Ishikawa (cell line): Measurements from ENCODE around the gene TCTN1.

ENCODE experiments used
- CEBPB ChIP-seq: IDR thresholded peaks from 2 replicates; pipeline ENCODE4 v1.6.1; 2012
- EP300 ChIP-seq: IDR thresholded peaks from 2 replicates; pipeline ENCODE4 v1.6.1; 2012; ENCODE audit warnings: borderline replicate concordance
- NFIC ChIP-seq: IDR thresholded peaks from 2 replicates; pipeline ENCODE4 v1.6.1; 2012
- RAD21 ChIP-seq: IDR thresholded peaks from 2 replicates; pipeline ENCODE4 v1.6.1; 2012; ENCODE audit warnings: low read depth
- TAF1 ChIP-seq: IDR thresholded peaks from 2 replicates; pipeline ENCODE4 v1.6.1; 2012; ENCODE audit warnings: low read depth, mild to moderate bottlenecking
- TCF12 ChIP-seq: IDR thresholded peaks from 2 replicates; pipeline ENCODE4 v1.6.1; 2012; ENCODE audit warnings: low read depth
- TF ChIP-seq, protein P1 (sequence below): IDR thresholded peaks from 2 replicates; pipeline ENCODE4 v1.6.1; 2012; ENCODE audit warnings: low read depth, mild to moderate bottlenecking
- TF ChIP-seq, protein P2 (sequence below): IDR thresholded peaks from 2 replicates; pipeline ENCODE4 v1.6.1; 2012

DNA sequence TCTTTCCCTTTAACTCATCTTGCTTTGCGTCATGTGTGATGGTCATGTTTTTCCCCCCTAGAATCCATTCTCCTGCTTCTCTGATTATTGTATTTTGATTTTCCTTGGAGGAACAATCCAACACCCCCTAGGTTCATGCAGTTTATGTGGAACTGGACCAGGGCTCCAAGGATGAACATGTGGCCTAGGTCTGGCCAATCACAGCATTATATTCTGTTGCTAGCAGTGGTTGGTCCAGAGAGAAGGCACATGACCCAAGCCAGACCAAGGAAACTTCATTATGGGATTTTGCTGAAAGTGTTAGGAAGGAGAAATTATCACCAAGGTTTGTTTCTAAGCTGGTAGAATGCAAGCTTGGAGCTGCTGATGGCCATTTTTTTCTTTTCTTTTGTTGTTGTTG, 23.9 kb upstream of the TCTN1 start:
- TF ChIP-seq TAF1: no peak
- TF ChIP-seq EP300: no peak
- TF ChIP-seq, protein P1, sequence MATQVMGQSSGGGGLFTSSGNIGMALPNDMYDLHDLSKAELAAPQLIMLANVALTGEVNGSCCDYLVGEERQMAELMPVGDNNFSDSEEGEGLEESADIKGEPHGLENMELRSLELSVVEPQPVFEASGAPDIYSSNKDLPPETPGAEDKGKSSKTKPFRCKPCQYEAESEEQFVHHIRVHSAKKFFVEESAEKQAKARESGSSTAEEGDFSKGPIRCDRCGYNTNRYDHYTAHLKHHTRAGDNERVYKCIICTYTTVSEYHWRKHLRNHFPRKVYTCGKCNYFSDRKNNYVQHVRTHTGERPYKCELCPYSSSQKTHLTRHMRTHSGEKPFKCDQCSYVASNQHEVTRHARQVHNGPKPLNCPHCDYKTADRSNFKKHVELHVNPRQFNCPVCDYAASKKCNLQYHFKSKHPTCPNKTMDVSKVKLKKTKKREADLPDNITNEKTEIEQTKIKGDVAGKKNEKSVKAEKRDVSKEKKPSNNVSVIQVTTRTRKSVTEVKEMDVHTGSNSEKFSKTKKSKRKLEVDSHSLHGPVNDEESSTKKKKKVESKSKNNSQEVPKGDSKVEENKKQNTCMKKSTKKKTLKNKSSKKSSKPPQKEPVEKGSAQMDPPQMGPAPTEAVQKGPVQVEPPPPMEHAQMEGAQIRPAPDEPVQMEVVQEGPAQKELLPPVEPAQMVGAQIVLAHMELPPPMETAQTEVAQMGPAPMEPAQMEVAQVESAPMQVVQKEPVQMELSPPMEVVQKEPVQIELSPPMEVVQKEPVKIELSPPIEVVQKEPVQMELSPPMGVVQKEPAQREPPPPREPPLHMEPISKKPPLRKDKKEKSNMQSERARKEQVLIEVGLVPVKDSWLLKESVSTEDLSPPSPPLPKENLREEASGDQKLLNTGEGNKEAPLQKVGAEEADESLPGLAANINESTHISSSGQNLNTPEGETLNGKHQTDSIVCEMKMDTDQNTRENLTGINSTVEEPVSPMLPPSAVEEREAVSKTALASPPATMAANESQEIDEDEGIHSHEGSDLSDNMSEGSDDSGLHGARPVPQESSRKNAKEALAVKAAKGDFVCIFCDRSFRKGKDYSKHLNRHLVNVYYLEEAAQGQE: no peak
- TF ChIP-seq CEBPB: no peak
- TF ChIP-seq, protein P2, sequence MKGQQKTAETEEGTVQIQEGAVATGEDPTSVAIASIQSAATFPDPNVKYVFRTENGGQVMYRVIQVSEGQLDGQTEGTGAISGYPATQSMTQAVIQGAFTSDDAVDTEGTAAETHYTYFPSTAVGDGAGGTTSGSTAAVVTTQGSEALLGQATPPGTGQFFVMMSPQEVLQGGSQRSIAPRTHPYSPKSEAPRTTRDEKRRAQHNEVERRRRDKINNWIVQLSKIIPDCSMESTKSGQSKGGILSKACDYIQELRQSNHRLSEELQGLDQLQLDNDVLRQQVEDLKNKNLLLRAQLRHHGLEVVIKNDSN: peak; percentile 53; the same call in 1 of the 2 replicates
- TF ChIP-seq NFIC: no peak
- no peak for TF ChIP-seq TCF12
- no peak for TF ChIP-seq RAD21
